Ascending aorta (tissue), 2 donors: Measurements from ENCODE around the gene ZNF644. TPM values are rescaled to one million over a fixed set of nuclear protein-coding genes. Genes with fewer than 3 reads are reported as not detected.

Experiments
- DNase-seq, 2 donors: peaks; one replicate each; pipeline ENCODE4 v3.0.0-alpha.2; 2019; ENCODE audit warnings: low spot score in 2 of 2
- H3K27ac ChIP-seq, 2 donors: fragments of 200-600 bp; sonication (generic); one replicate each; pipeline ENCODE4 v1.5.1; 2016 to 2017; ENCODE audit warnings: mild to moderate bottlenecking in 1 of 2
- H3K27me3 ChIP-seq: fragments of 200-600 bp; sonication (generic); one replicate; pipeline ENCODE4 v1.5.1; 2017
- H3K36me3 ChIP-seq, 2 donors: fragments of 200-600 bp; sonication (generic); one replicate each; pipeline ENCODE4 v1.5.1; 2016
- H3K4me1 ChIP-seq, 2 donors: fragments of 200-600 bp; sonication (generic); one replicate each; pipeline ENCODE4 v1.5.1; 2016 to 2017; ENCODE audit warnings: mild to moderate bottlenecking in 1 of 2
- H3K4me3 ChIP-seq, 2 donors: fragments of 200-600 bp; sonication (generic); one replicate each; pipeline ENCODE4 v1.5.1; 2016 to 2017; ENCODE audit warnings: mild to moderate bottlenecking in 1 of 2
- H3K9me3 ChIP-seq, 2 donors: fragments of 200-600 bp; sonication (generic); one replicate each; pipeline ENCODE4 v1.5.1; 2016
- intact Hi-C: fragments of 100-400 bp; cut with DNase I; formaldehyde crosslinking; loops from one replicate; pipeline ENCODE4 v1.15.1; 2023
- total RNA-seq: library from RNA; depleted of rRNA; stranded (reverse); fragments of >200 nt; gene quantifications from one replicate; pipeline ENCODE4 v1.1.0, GENCODE V29; 2016
- TF ChIP-seq, protein P1 (sequence below), 3 experiments: fragments of 200-600 bp in 2 of 3; fragments of 450-650 bp in 1 of 3; sonication (generic) in 2 of 3; IDR thresholded peaks; one replicate each; pipeline ENCODE4 v1.5.1; 2016 to 2019; ENCODE audit warnings: antibody characterized with exemption in 3 of 3, mild to moderate bottlenecking in 1 of 3, moderate library complexity in 1 of 3

Gene ZNF644
- total RNA-seq, 1 donor from 2014 or later: 17.1 TPM

DNA sequence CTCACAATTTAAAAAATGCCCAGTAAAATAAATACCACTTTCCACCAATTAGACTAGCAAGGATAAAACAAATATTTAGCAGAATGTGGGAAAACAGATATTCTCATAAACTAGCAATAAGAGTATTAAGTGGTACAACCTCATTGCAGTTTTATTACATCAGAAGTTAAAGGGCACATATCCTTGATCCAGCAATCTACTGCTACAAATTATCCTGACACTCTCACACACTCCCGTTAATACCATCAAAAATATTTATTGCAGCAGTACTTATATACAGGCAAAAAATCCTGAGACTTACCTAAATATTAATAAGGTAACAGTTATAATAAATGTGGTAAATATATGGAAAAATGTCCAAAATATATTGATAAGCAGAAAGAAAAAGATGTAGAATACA lies 44.3 kb downstream of the ZNF644 start:
- no peak for DNase-seq
- Histone ChIP-seq H3K27me3 (no peaks in the 10 kb centered on the region), H3K4me3 (no peak overlapping the region), H3K9me3 (no peaks in the 10 kb centered on the region), H3K36me3 (peaks cover 7 to 16% of the 10 kb centered on the region in 2 donors), H3K4me1 (peaks cover 0 to 2% of the 10 kb centered on the region in 2 donors), H3K27ac (no peak overlapping the region)
- TF ChIP-seq, protein P1, sequence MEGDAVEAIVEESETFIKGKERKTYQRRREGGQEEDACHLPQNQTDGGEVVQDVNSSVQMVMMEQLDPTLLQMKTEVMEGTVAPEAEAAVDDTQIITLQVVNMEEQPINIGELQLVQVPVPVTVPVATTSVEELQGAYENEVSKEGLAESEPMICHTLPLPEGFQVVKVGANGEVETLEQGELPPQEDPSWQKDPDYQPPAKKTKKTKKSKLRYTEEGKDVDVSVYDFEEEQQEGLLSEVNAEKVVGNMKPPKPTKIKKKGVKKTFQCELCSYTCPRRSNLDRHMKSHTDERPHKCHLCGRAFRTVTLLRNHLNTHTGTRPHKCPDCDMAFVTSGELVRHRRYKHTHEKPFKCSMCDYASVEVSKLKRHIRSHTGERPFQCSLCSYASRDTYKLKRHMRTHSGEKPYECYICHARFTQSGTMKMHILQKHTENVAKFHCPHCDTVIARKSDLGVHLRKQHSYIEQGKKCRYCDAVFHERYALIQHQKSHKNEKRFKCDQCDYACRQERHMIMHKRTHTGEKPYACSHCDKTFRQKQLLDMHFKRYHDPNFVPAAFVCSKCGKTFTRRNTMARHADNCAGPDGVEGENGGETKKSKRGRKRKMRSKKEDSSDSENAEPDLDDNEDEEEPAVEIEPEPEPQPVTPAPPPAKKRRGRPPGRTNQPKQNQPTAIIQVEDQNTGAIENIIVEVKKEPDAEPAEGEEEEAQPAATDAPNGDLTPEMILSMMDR (IDR thresholded peaks at IDR 0.05): no peak
- intact Hi-C loops: no loop called here

DNA sequence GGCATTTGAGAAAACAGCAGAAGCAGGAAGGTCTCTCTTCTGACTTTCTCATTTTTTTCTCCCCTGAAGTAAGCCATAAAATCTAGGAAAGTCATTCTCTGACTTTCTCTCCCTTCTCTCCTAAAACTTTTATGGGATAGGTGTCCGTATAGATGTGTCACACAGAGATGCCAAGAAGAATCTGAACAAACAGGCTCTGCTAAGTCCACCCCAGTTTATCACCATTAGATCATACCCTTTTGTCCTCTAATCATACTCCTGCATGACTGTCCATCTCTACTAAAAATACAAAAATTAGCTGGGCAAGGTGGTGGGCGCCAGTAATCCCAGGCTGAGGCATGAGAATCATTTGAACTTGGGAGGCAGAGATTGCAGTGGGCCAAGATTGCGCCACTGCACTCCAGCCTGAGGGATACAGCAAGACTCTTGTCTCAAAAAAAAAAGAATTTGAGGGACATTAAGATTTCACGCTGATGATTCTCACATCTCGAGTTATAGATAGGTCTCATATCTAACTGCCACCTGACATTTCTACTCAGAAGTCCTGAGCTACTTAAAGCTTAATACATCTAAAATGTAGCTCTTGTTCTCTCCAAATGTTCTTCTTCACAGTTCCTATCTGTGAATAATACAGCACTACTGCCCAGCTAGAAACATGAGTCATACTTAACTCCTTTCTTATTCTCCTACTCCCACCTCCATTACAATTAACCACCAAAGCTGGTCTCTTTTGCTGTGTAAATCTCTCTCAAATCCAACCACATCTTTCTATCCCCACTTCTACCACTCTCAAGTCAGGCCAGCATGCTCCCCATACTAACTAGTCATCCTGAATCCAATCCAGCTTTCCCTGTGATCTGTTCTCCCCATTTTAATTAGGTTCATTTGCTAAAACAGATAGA lies 47.7 kb downstream of the ZNF644 start:
- DNase-seq: no peak
- Histone ChIP-seq H3K4me3 (no peak overlapping the region), H3K36me3 (peaks cover 8 to 19% of the 10 kb centered on the region in 2 donors), H3K27ac (no peak overlapping the region), H3K9me3 (no peaks in the 10 kb centered on the region), H3K4me1 (no peaks in the 10 kb centered on the region), H3K27me3 (no peaks in the 10 kb centered on the region)
- intact Hi-C loops: no loop called here
- TF ChIP-seq, protein P1 (IDR thresholded peaks at IDR 0.05): no peak

DNA sequence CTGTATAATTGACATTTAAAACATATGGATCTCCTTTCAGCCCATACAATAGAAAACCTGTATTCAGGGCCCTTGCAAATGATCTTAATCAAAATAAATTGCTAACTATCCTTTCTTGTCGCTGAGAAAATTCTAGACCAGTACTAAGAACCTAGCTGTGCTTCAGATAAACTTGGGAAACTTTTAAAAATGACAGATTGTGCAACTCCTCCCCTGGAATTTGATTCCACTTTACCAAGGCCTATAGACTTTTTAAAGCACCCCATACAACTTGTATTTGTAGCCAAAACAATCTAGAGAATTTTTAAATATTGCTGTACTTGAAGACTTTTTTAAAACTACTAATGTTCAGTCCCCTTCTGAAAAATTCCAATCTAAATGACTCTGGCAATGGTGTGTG lies 51.6 kb downstream of the ZNF644 start:
- H3K36me3 ChIP-seq: peaks cover 3 to 4% of the 10 kb centered on the region in 2 donors
- TF ChIP-seq, protein P1 (IDR thresholded peaks at IDR 0.05): no peak
- no peak for DNase-seq
- no peaks in the 10 kb centered on the region for H3K4me1 ChIP-seq
- intact Hi-C loops: no loop called here
- no peaks in the 10 kb centered on the region for H3K27me3 ChIP-seq
- H3K9me3 ChIP-seq: no peaks in the 10 kb centered on the region
- no peak overlapping the region for H3K4me3 ChIP-seq
- H3K27ac ChIP-seq: no peak overlapping the region

DNA sequence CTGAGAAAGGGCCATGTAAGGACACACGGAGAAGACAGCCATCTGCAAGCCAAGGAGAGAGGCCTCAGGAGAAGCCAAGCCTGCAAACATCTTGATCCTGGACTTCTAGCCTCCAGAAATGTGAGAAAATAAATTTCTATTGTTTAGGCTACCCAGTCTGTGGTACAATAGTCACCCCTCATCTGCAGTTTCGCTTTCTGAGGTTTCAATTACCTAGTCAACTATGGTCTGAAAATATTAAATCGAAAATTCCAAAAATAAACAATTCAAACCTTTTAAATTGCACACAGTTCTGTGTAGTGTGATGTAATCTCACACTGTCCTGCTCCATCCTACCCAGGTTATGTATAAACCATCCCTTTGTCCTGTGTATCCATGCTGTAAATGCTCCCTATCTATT lies 52.6 kb downstream of the ZNF644 start:
- no peak overlapping the region for H3K4me3 ChIP-seq
- no peaks in the 10 kb centered on the region for H3K27me3 ChIP-seq
- H3K36me3 ChIP-seq: peaks cover 3 to 4% of the 10 kb centered on the region in 2 donors
- intact Hi-C loops: loop anchor here (10.0 kb wide), 1 partner anchor 834 kb away; no protein-coding TSS in a partner anchor
- no peaks in the 10 kb centered on the region for H3K9me3 ChIP-seq
- H3K27ac ChIP-seq: no peak overlapping the region
- no peaks in the 10 kb centered on the region for H3K4me1 ChIP-seq
- no peak for DNase-seq
- TF ChIP-seq, protein P1 (IDR thresholded peaks at IDR 0.05): no peak

DNA sequence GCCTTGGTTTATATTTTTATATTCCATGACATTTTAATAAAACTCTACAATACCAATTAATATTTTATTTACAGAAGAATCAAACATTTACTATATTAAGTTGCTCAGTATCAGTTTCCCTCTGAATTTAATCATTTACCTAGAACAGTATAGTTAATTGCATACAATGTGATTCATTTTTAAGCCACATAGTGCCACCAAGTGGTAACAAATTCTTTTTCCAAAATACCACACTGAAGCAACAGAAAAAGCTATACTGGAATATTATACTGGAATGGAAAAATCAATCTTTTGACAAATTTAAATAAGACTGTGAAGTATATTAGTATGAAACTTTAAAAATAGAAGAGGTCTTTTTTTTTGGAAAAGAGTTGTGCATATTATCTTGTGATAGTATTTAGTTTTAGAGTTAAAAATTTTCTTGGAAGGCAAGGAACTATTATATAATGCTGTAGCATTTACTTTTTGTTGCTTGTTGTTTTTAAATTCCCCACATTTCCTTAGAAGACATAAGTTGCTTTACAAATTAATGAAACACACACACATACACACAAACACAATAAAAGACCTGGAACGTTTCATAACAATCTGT lies 57.3 kb downstream of the ZNF644 start:
- peaks cover 0 to 2% of the 10 kb centered on the region in 2 donors for H3K4me1 ChIP-seq
- H3K9me3 ChIP-seq: no peaks in the 10 kb centered on the region
- DNase-seq: no peak
- H3K27ac ChIP-seq: no peak overlapping the region
- TF ChIP-seq, protein P1 (IDR thresholded peaks at IDR 0.05): peak in 2 of 3 experiments; percentile 8 to 35
- no peaks in the 10 kb centered on the region for H3K27me3 ChIP-seq
- intact Hi-C loops: loop anchor here (10.0 kb wide), 1 partner anchor 830 kb away; no protein-coding TSS in a partner anchor
- H3K4me3 ChIP-seq: no peak overlapping the region
- no peaks in the 10 kb centered on the region for H3K36me3 ChIP-seq
